Measurements from ENCODE around the gene THSD7A.

DNA sequence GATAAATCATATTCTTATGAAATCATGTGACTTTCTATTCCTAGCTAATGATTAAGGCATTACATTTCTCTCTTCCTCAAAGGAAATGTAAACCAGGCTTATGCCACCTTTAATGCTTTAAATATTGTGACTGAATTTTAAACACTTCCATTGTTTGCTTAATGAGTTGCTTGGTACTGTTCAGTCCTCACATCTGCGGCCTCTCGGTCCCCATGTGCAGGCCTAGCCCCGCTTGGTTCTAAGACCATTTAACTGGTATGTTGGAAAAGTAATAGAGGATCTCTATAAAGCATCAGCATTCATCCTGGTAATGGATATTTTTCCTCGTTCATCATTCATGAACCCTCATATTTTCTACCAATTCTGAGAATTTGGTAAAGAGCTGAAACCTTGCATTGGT lies 27.4 kb downstream of the THSD7A start:
- TF ChIP-seq, protein P1, sequence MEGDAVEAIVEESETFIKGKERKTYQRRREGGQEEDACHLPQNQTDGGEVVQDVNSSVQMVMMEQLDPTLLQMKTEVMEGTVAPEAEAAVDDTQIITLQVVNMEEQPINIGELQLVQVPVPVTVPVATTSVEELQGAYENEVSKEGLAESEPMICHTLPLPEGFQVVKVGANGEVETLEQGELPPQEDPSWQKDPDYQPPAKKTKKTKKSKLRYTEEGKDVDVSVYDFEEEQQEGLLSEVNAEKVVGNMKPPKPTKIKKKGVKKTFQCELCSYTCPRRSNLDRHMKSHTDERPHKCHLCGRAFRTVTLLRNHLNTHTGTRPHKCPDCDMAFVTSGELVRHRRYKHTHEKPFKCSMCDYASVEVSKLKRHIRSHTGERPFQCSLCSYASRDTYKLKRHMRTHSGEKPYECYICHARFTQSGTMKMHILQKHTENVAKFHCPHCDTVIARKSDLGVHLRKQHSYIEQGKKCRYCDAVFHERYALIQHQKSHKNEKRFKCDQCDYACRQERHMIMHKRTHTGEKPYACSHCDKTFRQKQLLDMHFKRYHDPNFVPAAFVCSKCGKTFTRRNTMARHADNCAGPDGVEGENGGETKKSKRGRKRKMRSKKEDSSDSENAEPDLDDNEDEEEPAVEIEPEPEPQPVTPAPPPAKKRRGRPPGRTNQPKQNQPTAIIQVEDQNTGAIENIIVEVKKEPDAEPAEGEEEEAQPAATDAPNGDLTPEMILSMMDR (IDR thresholded peaks at IDR 0.05; ENCODE audit: low read depth, low read length) = no peak
- TF ChIP-seq EZH2phosphoT487 (IDR thresholded peaks at IDR 0.05; ENCODE audit: low read depth) = no peak
